Calu3 (cell line): ENCODE data around the gene ANGPT4. TPM values are rescaled to one million over a fixed set of nuclear protein-coding genes. Genes with fewer than 3 reads are reported as not detected.

Experiments used
- BruUV-seq: library from RNA; stranded (reverse); fragments of 400-500 nt; replicated peaks from 2 replicates; lab custom pipeline; 2021; lab: Mats Ljungman, UMichigan
- CTCF ChIA-PET: fragments of 300-600 bp; sonication (Branson Sonifier 250); formaldehyde crosslinking; loops from one replicate; lab custom pipeline; 2022; ENCODE audit warnings: antibody characterized with exemption; lab: Charles Lee
- DNase-seq: peaks from one replicate; pipeline ENCODE4 v3.0.0; 2022
- H3K27ac Mint-ChIP-seq: one replicate; pipeline ENCODE4 v1.8.0; 2022; ENCODE audit warnings: mixed read lengths; ENCODE audit not compliant: unreplicated experiment
- H3K27me3 Mint-ChIP-seq: one replicate; pipeline ENCODE4 v1.8.0; 2022; ENCODE audit warnings: mixed read lengths; ENCODE audit not compliant: unreplicated experiment
- H3K36me3 Mint-ChIP-seq: one replicate; pipeline ENCODE4 v1.8.0; 2022; ENCODE audit warnings: mild to moderate bottlenecking, moderate library complexity, mixed read lengths; ENCODE audit not compliant: insufficient read depth, unreplicated experiment
- H3K4me1 Mint-ChIP-seq: one replicate; pipeline ENCODE4 v1.8.0; 2022; ENCODE audit warnings: mild to moderate bottlenecking, low read depth, mixed read lengths; ENCODE audit not compliant: unreplicated experiment
- H3K4me3 Mint-ChIP-seq: one replicate; pipeline ENCODE4 v1.8.0; 2022; ENCODE audit warnings: mild to moderate bottlenecking, low read depth, moderate library complexity, mixed read lengths; ENCODE audit not compliant: unreplicated experiment
- H3K9me3 Mint-ChIP-seq: one replicate; pipeline ENCODE4 v1.8.0; 2022; ENCODE audit warnings: low read depth, mixed read lengths; ENCODE audit not compliant: unreplicated experiment
- intact Hi-C: fragments of 100-400 bp; cut with micrococcal nuclease; formaldehyde crosslinking; loops from one replicate; pipeline ENCODE4 v1.10.0; 2022; ENCODE audit not compliant: unreplicated experiment
- total RNA-seq: library from RNA; stranded (reverse); gene quantifications from 2 replicates; pipeline ENCODE4 v1.2.3, GENCODE V29; 2022
- TF ChIP-seq, protein P1 (sequence below): fragments of 200-600 bp; IDR thresholded peaks from one replicate; pipeline ENCODE4 v1.8.0; 2022; ENCODE audit warnings: antibody characterized with exemption; ENCODE audit not compliant: unreplicated experiment

ANGPT4 gene
- total RNA-seq, 1 experiment from 2014 or later = not detected

DNA sequence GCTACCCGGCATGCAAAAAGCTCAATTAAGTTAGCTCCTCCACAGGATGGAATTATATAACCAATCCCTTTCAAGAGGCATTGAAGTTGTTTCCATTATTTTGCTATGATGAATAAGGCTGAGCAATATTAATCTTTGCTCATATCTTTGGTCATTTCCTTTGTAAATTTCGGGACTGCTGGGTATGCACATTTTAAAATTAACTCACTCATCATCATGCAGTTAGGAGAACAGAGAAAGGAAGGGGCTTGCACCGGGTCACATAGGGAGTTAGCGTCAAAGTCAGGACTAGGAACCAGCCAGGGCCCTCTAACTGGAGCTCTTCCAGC, 83.0 kb downstream of the ANGPT4 start:
- DNase-seq = no peak
- TF ChIP-seq, protein P1, sequence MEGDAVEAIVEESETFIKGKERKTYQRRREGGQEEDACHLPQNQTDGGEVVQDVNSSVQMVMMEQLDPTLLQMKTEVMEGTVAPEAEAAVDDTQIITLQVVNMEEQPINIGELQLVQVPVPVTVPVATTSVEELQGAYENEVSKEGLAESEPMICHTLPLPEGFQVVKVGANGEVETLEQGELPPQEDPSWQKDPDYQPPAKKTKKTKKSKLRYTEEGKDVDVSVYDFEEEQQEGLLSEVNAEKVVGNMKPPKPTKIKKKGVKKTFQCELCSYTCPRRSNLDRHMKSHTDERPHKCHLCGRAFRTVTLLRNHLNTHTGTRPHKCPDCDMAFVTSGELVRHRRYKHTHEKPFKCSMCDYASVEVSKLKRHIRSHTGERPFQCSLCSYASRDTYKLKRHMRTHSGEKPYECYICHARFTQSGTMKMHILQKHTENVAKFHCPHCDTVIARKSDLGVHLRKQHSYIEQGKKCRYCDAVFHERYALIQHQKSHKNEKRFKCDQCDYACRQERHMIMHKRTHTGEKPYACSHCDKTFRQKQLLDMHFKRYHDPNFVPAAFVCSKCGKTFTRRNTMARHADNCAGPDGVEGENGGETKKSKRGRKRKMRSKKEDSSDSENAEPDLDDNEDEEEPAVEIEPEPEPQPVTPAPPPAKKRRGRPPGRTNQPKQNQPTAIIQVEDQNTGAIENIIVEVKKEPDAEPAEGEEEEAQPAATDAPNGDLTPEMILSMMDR = no peak
- BruUV-seq = no TSS peak
- Mint-ChIP-seq H3K4me3 (peak overlapping the region; percentile 81), H3K36me3 (peaks cover 21% of the 10 kb centered on the region), H3K27ac (peak overlapping the region; percentile 56), H3K27me3 (no peaks in the 10 kb centered on the region), H3K4me1 (peaks cover 26% of the 10 kb centered on the region), H3K9me3 (no peaks in the 10 kb centered on the region)
- intact Hi-C loops = no loop called here
- CTCF ChIA-PET = interaction anchor here (0.8 to 1.2 kb wide), 5 partner anchors 9 to 122 kb away, joined by 3 to 5 read pairs (median 4); no protein-coding TSS in a partner anchor

DNA sequence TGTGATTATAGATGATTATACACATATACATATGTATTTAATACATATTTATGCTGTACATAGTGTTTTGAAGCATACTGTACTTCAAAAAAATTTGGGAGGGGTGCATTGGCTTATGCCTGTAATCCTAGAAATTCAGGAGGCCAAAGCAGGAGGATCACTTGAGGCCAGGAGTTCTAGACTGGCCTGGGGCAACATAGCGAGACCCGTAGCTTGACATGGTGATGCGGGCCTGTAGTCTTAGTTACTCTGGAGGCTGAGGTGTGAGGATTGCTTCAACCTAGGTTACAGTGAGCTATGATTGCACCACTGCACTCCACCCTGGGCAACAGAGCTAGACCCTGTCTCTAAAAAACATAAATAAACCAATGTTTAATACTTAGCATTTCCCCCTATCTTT, 84.2 kb downstream of the ANGPT4 start:
- CTCF ChIA-PET = interaction anchor here (1.2 kb wide), 1 partner anchor 14 kb away, joined by 4 read pairs; no protein-coding TSS in a partner anchor
- no peak overlapping the region for H3K4me3 Mint-ChIP-seq
- no peaks in the 10 kb centered on the region for H3K9me3 Mint-ChIP-seq
- H3K4me1 Mint-ChIP-seq = peaks cover 16% of the 10 kb centered on the region
- TF ChIP-seq, protein P1 = no peak
- H3K36me3 Mint-ChIP-seq = peaks cover 21% of the 10 kb centered on the region
- intact Hi-C loops = no loop called here
- H3K27me3 Mint-ChIP-seq = no peaks in the 10 kb centered on the region
- H3K27ac Mint-ChIP-seq = no peak overlapping the region
- DNase-seq = no peak
- BruUV-seq = no TSS peak

DNA sequence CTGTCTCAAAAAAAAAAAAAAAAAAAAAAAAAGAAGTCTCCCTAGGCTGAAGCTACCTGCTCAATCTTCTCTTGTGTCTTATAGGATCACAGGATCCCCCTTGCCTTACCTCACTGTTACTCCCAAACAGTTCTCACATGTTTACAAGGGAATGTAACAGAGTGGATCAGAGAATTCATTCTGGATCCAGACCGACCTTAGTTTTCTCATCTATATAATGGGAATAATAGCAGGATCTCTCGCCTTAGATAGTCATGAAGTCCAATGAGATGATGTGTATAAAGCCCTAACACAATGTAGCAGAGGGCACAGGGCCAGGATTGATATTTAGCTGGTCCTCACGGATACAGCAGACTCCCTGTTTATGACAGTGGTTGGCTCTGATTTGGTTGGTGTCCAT, 84.9 kb downstream of the ANGPT4 start:
- intact Hi-C loops = no loop called here
- CTCF ChIA-PET = interaction anchor here (0.7 kb wide), 1 partner anchor 186 kb away, joined by 6 read pairs; no protein-coding TSS in a partner anchor
- Mint-ChIP-seq H3K9me3 (no peaks in the 10 kb centered on the region), H3K4me3 (no peak overlapping the region), H3K4me1 (peaks cover 16% of the 10 kb centered on the region), H3K27ac (no peak overlapping the region), H3K36me3 (peaks cover 21% of the 10 kb centered on the region), H3K27me3 (no peaks in the 10 kb centered on the region)
- no peak for DNase-seq
- TF ChIP-seq, protein P1 = no peak
- BruUV-seq = no TSS peak

DNA sequence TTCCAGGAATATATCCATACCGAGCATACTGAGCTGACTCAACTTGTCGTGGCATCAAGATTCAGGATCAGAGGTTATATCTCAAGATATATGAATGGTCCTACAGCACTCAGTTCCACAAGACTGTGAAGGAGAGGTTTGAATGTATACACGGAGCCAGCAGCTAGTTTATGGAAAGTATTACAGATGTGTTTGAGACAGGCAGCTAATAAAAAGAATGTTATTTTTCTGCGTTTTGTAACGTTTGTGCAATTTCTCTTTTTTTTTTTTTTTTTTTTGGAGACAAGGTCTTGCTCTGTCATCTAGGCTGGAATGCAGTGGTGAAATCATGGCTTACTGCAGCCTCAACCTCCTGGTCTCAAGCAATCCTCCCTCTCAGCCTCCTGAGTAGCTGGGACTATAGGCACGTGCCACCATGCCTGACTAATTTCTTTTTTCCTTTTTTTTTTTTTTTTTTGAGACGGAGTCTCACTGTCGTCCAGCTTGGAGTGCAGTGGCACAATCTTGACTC, 86.1 kb downstream of the ANGPT4 start:
- CTCF ChIA-PET = interaction anchor here (0.7 kb wide), 1 partner anchor 125 kb away, joined by 8 read pairs; no protein-coding TSS in a partner anchor
- BruUV-seq = no TSS peak
- Mint-ChIP-seq H3K4me3 (no peak overlapping the region), H3K9me3 (no peaks in the 10 kb centered on the region), H3K36me3 (peaks cover 21% of the 10 kb centered on the region), H3K27ac (no peak overlapping the region), H3K4me1 (peaks cover 7% of the 10 kb centered on the region), H3K27me3 (no peaks in the 10 kb centered on the region)
- DNase-seq = no peak
- intact Hi-C loops = no loop called here
- TF ChIP-seq, protein P1 = no peak
